Measurements from ENCODE around the gene DCLRE1C.
"Not testable (repeated sequence)": the region's sequence is repeated elsewhere in the genome, so short reads cannot be mapped to it uniquely, and the experiment has no call there.

DNA sequence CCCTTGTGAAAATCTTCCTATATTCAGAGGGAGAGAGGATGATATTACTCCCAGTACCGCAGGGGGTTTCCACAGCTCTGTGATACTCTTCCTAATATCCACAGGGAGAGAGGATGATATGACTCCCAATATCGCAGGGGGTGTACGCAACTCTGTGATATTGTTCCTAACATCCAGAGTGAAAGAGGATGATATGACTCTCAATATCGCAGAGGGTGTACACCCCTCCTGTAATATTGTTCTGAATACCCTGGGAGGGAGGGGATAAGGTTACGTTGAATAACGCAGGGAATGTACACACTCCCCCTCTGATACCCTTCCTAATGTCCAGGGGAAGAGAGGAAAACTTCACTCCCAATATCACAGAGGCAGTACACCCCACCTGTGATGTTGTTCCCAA, 35.7 kb upstream of the DCLRE1C start:
- TF ChIP-seq, protein P1, sequence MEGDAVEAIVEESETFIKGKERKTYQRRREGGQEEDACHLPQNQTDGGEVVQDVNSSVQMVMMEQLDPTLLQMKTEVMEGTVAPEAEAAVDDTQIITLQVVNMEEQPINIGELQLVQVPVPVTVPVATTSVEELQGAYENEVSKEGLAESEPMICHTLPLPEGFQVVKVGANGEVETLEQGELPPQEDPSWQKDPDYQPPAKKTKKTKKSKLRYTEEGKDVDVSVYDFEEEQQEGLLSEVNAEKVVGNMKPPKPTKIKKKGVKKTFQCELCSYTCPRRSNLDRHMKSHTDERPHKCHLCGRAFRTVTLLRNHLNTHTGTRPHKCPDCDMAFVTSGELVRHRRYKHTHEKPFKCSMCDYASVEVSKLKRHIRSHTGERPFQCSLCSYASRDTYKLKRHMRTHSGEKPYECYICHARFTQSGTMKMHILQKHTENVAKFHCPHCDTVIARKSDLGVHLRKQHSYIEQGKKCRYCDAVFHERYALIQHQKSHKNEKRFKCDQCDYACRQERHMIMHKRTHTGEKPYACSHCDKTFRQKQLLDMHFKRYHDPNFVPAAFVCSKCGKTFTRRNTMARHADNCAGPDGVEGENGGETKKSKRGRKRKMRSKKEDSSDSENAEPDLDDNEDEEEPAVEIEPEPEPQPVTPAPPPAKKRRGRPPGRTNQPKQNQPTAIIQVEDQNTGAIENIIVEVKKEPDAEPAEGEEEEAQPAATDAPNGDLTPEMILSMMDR (IDR thresholded peaks at IDR 0.05; ENCODE audit: extremely low read depth in 1 of 2, insufficient read depth in 1 of 2, low read depth in 1 of 2, low read length in 2 of 2) = not testable (repeated sequence)
- not testable (repeated sequence) for TF ChIP-seq FOS (IDR thresholded peaks at IDR 0.05; ENCODE audit: borderline replicate concordance, insufficient read depth, low read length); GATA2 (IDR thresholded peaks at IDR 0.05; ENCODE audit: insufficient read depth, insufficient read length, low read depth, low read length)

Data from endothelial cell of umbilical vein (primary cell).